Placental epithelial cell (primary cell): Measurements from ENCODE around the gene ITGA7. TPM values are rescaled to one million over a fixed set of nuclear protein-coding genes. Genes with fewer than 3 reads are reported as not detected.

Experiments
- small RNA-seq: library from RNA; depleted of rRNA; stranded (forward); fragments of <200 nt; gene quantifications from one replicate; pipeline ENCODE3, GENCODE V24; 2012
- total RNA-seq: library from RNA; depleted of rRNA; stranded (reverse); fragments of >200 nt; gene quantifications from 2 replicates; pipeline ENCODE4 v1.2.3, GENCODE V29; 2012

Gene ITGA7
- 0.22 and 0.39 TPM in 2 replicates for total RNA-seq

GRCh38 chr12:55707841-55708694, at the start of gene ITGA7:
ITGA7 (minus strand) TSS chr12:55707904; CDS start chr12:55707682, 222 bp downstream.

GRCh38 chr12:55742719-55743405, 35.2 kb upstream of the ITGA7 start, which contains the start of gene GDF11:
GDF11 (plus strand) TSS chr12:55743122; CDS start chr12:55743317, 195 bp downstream.

GRCh38 chr12:55728939-55729818, 21.5 kb upstream of the ITGA7 start, which contains the start of gene CD63:
CD63 (minus strand) TSS chr12:55729009; CDS start chr12:55728341, 668 bp downstream.

GRCh38 chr12:55720071-55720564, 12.4 kb upstream of the ITGA7 start, which contains the start of gene RDH5:
RDH5 (plus strand) TSS chr12:55720393; CDS start chr12:55721185, 792 bp downstream.

GRCh38 chr12:55715833-55716581, 8.3 kb upstream of the ITGA7 start, which contains the start of gene BLOC1S1:
BLOC1S1 (plus strand) TSS chr12:55716046; CDS start chr12:55716052, 6 bp downstream.

GRCh38 chr12:55636853-55637252, 70.9 kb downstream of the ITGA7 start, which contains the start of gene OR10P1:
OR10P1 (plus strand) TSS chr12:55636892; CDS start chr12:55636892, 0 bp downstream.

Small RNA genes within 50 kb of the gene (small RNA-seq; reads per million reads assigned to genes)
- gene AC009779.1 (not detected), gene AC009779.5 (not detected), gene RF00017 (not detected)

Other genes starting within 250 kb of the ITGA7 start
- gene OR6C70, start 237.8 kb downstream of the ITGA7 start, total RNA-seq, result not detected in 2 replicates
- gene OR6C68, start 215.5 kb downstream of the ITGA7 start, total RNA-seq, result not detected in 2 replicates
- not detected in 2 replicates for gene OR6C4, start 158.3 kb downstream of the ITGA7 start, total RNA-seq
- not detected in 2 replicates for gene OR2AP1, start 135.4 kb downstream of the ITGA7 start, total RNA-seq
- not detected in 2 replicates for gene OR10P1, start 71.0 kb downstream of the ITGA7 start, total RNA-seq
- 33.4 and 64.9 TPM in 2 replicates for gene BLOC1S1, start 8.1 kb upstream of the ITGA7 start, total RNA-seq
- 2.3 and 5.9 TPM in 2 replicates for gene RDH5, start 12.5 kb upstream of the ITGA7 start, total RNA-seq
- gene CD63, start 21.1 kb upstream of the ITGA7 start, total RNA-seq, result 692 and 1,100 TPM in 2 replicates
- 1.6 and 5.3 TPM in 2 replicates for gene GDF11, start 35.2 kb upstream of the ITGA7 start, total RNA-seq
- 45.9 and 68.3 TPM in 2 replicates for gene SARNP, start 109.8 kb upstream of the ITGA7 start, total RNA-seq
- 19.2 and 36.0 TPM in 2 replicates for gene ORMDL2, start 110.1 kb upstream of the ITGA7 start, total RNA-seq
- gene DNAJC14, start 121.7 kb upstream of the ITGA7 start, total RNA-seq, result 42.8 and 55.3 TPM in 2 replicates
- 4.7 and 4.9 TPM in 2 replicates for gene MMP19, start 135.0 kb upstream of the ITGA7 start, total RNA-seq
- gene PYM1, start 220.0 kb upstream of the ITGA7 start, total RNA-seq, result 20.7 and 33.4 TPM in 2 replicates
- 143 and 269 TPM in 2 replicates for gene DGKA, start 223.3 kb upstream of the ITGA7 start, total RNA-seq